WTC11 (cell line): ENCODE data around the gene EME1. TPM values are rescaled to one million over a fixed set of nuclear protein-coding genes. Genes with fewer than 3 reads are reported as not detected.
"Not testable (repeated sequence)": the region's sequence is repeated elsewhere in the genome, so short reads cannot be mapped to it uniquely, and the experiment has no call there.

Source experiments
- ATAC-seq: fragments of 200-7000 bp; cut with Tn5 transposase; 2 replicates; pipeline ENCODE4 v1.10.0; 2021; ENCODE audit warnings: mild to moderate bottlenecking, moderate library complexity
- CTCF ChIA-PET: fragments of 300-600 bp; sonication (Branson Sonifier 250); formaldehyde crosslinking; loops from one replicate; lab custom pipeline; 2021; ENCODE audit warnings: antibody characterized with exemption; lab: Charles Lee
- POLR2A ChIA-PET: fragments of 350-600 bp; sonication (Branson Sonifier 250); formaldehyde crosslinking; loops from one replicate; lab custom pipeline; 2021; ENCODE audit warnings: antibody characterized with exemption; lab: Charles Lee
- DNase-seq: peaks from one replicate; pipeline ENCODE4 v3.0.0; 2021; ENCODE audit warnings: low spot score
- H3K27ac Mint-ChIP-seq: 2 replicates; pipeline ENCODE4 v1.8.0; 2021; ENCODE audit warnings: mixed read lengths
- H3K27me3 Mint-ChIP-seq: 2 replicates; pipeline ENCODE4 v1.8.0; 2021; ENCODE audit warnings: low read depth, mild to moderate bottlenecking, moderate library complexity, mixed read lengths
- H3K36me3 Mint-ChIP-seq: 2 replicates; pipeline ENCODE4 v1.8.0; 2021; ENCODE audit warnings: mixed read lengths
- H3K4me1 Mint-ChIP-seq: 2 replicates; pipeline ENCODE4 v1.8.0; 2022; ENCODE audit warnings: mixed read lengths
- H3K4me3 Mint-ChIP-seq: 2 replicates; pipeline ENCODE4 v1.8.0; 2021; ENCODE audit warnings: mild to moderate bottlenecking, moderate library complexity, mixed read lengths
- H3K9me3 Mint-ChIP-seq: 2 replicates; pipeline ENCODE4 v1.8.0; 2021; ENCODE audit warnings: mixed read lengths
- ELF4 ChIP-seq: sonication (generic); formaldehyde crosslinking; IDR thresholded peaks from 2 replicates; pipeline ENCODE4 v1.8.1; 2022; ENCODE audit warnings: low read depth, mild to moderate bottlenecking, moderate library complexity, missing genetic modification reagents
- PRRX2 ChIP-seq: fragments of 250-450 bp; sonication (Bioruptor Pico); IDR thresholded peaks from 2 replicates; pipeline ENCODE4 v1.8.0; 2021; ENCODE audit warnings: mild to moderate bottlenecking
- SMAD3 ChIP-seq: sonication (generic); formaldehyde crosslinking; IDR thresholded peaks from 2 replicates; pipeline ENCODE4 v1.8.0; 2022; ENCODE audit warnings: missing genetic modification reagents, mild to moderate bottlenecking, borderline replicate concordance
- SOX15 ChIP-seq: fragments of 250-450 bp; sonication (Bioruptor Pico); IDR thresholded peaks from 2 replicates; pipeline ENCODE4 v1.9.0; 2021; ENCODE audit warnings: mild to moderate bottlenecking
- SP1 ChIP-seq: sonication (generic); formaldehyde crosslinking; conservative IDR thresholded peaks from 2 replicates; pipeline ENCODE4 v1.8.1; 2022; ENCODE audit warnings: missing genetic modification reagents
- TCF7 ChIP-seq: sonication (generic); formaldehyde crosslinking; IDR thresholded peaks from 2 replicates; pipeline ENCODE4 v1.8.0; 2022; ENCODE audit warnings: mild to moderate bottlenecking, low read depth, missing genetic modification reagents, moderate library complexity
- ZNF121 ChIP-seq: sonication (generic); formaldehyde crosslinking; IDR thresholded peaks from 2 replicates; pipeline ENCODE4 v1.8.0; 2023; ENCODE audit warnings: missing genetic modification reagents
- ZNF281 ChIP-seq: sonication (generic); formaldehyde crosslinking; IDR thresholded peaks from 2 replicates; pipeline ENCODE4 v1.8.0; 2023; ENCODE audit warnings: mild to moderate bottlenecking, missing genetic modification reagents
- ZNF532 ChIP-seq: fragments of 250-450 bp; sonication (Bioruptor Pico); IDR thresholded peaks from 2 replicates; pipeline ENCODE4 v1.9.0; 2021; ENCODE audit warnings: mild to moderate bottlenecking, borderline replicate concordance
- total RNA-seq: library from RNA; stranded (reverse); gene quantifications from 3 replicates; pipeline ENCODE4 v1.2.3, GENCODE V29; 2021
- TF ChIP-seq, protein P1 (sequence below): sonication (generic); formaldehyde crosslinking; IDR thresholded peaks from 2 replicates; pipeline ENCODE4 v1.8.1; 2023; ENCODE audit warnings: mild to moderate bottlenecking, missing genetic modification reagents
- TF ChIP-seq, protein P2 (sequence below): sonication (generic); formaldehyde crosslinking; IDR thresholded peaks from 2 replicates; pipeline ENCODE4 v1.8.0; 2023; ENCODE audit warnings: missing genetic modification reagents
- TF ChIP-seq, protein P3 (sequence below): sonication (generic); formaldehyde crosslinking; IDR thresholded peaks from 2 replicates; pipeline ENCODE4 v1.8.0; 2022; ENCODE audit warnings: missing genetic modification reagents

EME1 gene
- total RNA-seq, 1 experiment from 2014 or later: 24.9 TPM

DNA sequence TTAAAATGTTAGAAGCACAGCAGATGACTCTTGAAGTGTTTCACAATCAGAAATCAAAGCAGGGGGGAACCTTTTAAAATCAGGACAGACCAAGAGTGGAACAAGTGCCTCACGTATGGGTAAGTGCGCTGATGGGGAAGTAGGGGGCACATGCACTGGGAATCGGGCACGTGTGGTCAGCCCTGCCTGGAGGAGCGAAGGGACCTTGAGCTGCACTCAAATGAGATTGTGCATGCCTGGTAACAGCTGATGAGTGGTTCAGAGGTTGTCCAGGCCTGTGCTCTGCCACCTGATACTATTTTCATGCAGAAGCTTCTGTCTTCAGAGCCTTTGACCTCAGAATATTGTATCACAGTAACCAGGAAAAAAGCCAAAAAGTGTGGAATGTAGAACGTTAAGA lies 40.8 kb upstream of the EME1 start (continued):
- TF ChIP-seq ZNF532 (CRISPR knock-in tag): no peak
- no peak for TF ChIP-seq SMAD3 (CRISPR knock-in tag)
- TF ChIP-seq PRRX2: no peak
- TF ChIP-seq, protein P1, sequence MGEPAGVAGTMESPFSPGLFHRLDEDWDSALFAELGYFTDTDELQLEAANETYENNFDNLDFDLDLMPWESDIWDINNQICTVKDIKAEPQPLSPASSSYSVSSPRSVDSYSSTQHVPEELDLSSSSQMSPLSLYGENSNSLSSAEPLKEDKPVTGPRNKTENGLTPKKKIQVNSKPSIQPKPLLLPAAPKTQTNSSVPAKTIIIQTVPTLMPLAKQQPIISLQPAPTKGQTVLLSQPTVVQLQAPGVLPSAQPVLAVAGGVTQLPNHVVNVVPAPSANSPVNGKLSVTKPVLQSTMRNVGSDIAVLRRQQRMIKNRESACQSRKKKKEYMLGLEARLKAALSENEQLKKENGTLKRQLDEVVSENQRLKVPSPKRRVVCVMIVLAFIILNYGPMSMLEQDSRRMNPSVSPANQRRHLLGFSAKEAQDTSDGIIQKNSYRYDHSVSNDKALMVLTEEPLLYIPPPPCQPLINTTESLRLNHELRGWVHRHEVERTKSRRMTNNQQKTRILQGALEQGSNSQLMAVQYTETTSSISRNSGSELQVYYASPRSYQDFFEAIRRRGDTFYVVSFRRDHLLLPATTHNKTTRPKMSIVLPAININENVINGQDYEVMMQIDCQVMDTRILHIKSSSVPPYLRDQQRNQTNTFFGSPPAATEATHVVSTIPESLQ (CRISPR knock-in tag): no peak
- no peak for TF ChIP-seq TCF7 (CRISPR knock-in tag)
- TF ChIP-seq, protein P2, sequence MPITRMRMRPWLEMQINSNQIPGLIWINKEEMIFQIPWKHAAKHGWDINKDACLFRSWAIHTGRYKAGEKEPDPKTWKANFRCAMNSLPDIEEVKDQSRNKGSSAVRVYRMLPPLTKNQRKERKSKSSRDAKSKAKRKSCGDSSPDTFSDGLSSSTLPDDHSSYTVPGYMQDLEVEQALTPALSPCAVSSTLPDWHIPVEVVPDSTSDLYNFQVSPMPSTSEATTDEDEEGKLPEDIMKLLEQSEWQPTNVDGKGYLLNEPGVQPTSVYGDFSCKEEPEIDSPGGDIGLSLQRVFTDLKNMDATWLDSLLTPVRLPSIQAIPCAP (CRISPR knock-in tag): no peak
- no peak for TF ChIP-seq ZNF281 (CRISPR knock-in tag)
- no peak for TF ChIP-seq ELF4 (CRISPR knock-in tag)
- TF ChIP-seq SOX15: no peak

DNA sequence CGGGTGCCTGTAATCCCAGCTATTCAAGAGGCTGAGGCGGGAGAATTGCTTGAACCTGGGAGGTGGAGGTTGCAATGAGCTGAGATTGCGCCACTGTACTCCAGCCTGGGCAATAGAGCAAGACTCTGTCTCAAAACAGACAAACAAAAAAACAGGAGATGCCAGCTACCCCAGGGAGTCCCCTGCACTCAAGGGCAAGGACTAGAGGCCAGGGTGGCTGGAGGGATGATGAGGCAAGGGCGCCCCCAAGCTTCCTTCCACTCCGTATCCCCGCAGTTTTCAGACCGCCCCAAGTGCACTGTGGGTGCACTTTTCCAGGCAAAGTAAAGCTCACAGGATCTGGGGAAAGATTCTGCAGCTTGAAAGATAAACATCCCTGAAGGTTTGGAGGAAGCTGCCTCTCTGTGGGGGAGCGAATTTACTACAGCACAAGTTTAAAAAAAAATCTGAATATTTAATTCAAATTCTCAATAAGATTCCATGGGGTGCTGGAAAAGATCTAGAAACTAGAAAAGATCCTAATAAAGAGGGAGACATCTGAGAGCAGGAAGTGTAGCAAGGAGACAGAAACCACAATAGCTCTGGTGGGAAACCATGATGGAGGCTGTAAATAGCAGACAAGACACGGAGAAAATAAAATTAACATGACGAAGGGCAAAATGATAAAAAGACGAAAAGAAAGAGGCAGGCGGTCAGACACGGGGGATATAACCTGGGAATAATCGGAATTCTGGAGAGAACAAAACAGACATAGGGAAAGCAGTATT lies 39.6 kb upstream of the EME1 start:
- not testable (repeated sequence) for H3K27ac Mint-ChIP-seq, H3K4me3 Mint-ChIP-seq, H3K9me3 Mint-ChIP-seq, H3K27me3 Mint-ChIP-seq, H3K36me3 Mint-ChIP-seq
- CTCF ChIA-PET: interaction anchor here (0.6 to 2.4 kb wide), 29 partner anchors 9 to 254 kb away, joined by 3 to 35 read pairs (median 6); partner anchors contain the start of genes COL1A1, LRRC59, RSAD1 and TMEM92
- TF ChIP-seq ZNF121 (peak; percentile 99), SP1 (CRISPR knock-in tag) (0 out of 2 replicates have a peak, but pooled peaks have one; percentile 35)
- TF ChIP-seq, protein P3, sequence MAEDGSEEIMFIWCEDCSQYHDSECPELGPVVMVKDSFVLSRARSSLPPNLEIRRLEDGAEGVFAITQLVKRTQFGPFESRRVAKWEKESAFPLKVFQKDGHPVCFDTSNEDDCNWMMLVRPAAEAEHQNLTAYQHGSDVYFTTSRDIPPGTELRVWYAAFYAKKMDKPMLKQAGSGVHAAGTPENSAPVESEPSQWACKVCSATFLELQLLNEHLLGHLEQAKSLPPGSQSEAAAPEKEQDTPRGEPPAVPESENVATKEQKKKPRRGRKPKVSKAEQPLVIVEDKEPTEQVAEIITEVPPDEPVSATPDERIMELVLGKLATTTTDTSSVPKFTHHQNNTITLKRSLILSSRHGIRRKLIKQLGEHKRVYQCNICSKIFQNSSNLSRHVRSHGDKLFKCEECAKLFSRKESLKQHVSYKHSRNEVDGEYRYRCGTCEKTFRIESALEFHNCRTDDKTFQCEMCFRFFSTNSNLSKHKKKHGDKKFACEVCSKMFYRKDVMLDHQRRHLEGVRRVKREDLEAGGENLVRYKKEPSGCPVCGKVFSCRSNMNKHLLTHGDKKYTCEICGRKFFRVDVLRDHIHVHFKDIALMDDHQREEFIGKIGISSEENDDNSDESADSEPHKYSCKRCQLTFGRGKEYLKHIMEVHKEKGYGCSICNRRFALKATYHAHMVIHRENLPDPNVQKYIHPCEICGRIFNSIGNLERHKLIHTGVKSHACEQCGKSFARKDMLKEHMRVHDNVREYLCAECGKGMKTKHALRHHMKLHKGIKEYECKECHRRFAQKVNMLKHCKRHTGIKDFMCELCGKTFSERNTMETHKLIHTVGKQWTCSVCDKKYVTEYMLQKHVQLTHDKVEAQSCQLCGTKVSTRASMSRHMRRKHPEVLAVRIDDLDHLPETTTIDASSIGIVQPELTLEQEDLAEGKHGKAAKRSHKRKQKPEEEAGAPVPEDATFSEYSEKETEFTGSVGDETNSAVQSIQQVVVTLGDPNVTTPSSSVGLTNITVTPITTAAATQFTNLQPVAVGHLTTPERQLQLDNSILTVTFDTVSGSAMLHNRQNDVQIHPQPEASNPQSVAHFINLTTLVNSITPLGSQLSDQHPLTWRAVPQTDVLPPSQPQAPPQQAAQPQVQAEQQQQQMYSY: peak; percentile 74
- H3K4me1 Mint-ChIP-seq: peaks cover 17% of the 10 kb centered on the region
- POLR2A ChIA-PET: interaction anchor here (0.6 kb wide), 1 partner anchor 870 kb away, joined by 7 read pairs; no protein-coding TSS in a partner anchor
- ATAC-seq (peak; percentile 89), DNase-seq (peak; percentile 45)
